Head of caudate nucleus (tissue), 42 donors: ENCODE data around the gene HYI.
"Not testable (repeated sequence)": the region's sequence is repeated elsewhere in the genome, so short reads cannot be mapped to it uniquely, and the experiment has no call there.

ENCODE experiments used
- DNase-seq, 42 donors: peaks; one replicate each; pipeline versions ENCODE4 v3.0.0 to v3.0.0-alpha.2; 2020 to 2021; ENCODE audit warnings: mixed read lengths in 7 of 42
- intact Hi-C: fragments of 100-400 bp; cut with DNase I; formaldehyde crosslinking; loops from one replicate; pipeline ENCODE4 v1.15.0; 2022

HYI gene

DNA sequence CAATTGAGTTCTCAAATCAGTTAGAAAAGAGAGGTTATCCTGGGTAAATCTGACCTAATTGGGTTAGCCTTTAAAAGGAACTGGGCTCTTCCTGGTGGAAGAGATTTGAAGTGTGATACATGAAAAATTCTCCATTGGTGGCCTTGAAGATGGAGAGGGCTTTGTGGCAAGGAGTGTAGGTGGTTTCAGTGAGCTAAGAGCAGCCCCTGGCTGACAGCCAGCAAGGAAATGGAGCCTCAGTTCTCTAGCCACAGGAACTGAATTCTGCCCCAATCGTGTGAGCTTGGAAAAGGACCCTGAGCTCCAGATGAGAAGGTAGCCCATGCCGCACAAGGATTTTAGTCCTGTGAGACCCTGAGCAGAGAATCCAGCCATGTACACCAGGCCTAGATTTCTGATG is 12.7 kb upstream of the HYI start:
- intact Hi-C loops = no loop called here
- no peak for DNase-seq

DNA sequence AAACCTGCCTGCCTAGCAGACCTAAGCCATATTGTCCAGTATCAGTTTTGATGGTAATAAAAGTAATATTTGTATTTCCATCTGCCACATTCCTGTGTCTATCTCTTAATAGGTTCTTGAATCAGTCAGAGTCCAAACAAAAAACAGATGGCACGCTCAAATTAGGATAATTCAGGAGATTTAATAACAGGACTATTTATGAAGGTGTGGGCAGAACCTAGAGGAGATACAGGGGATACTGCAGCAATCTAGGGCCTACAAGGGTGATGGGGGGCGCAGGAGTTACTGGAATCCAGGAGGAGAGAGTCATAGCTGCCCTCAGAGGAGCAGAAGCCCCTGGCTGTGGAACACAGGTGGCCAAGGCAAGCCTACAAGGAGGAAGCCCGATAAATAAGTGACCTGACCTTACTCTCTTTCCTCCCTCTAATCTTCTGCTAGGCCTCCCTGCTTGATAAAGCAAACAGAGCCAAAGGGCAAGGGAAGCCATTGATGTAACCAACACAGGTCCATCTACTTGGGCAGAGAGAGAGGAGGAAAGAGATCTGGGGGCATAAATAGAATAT is 11.9 kb upstream of the HYI start:
- no peak for DNase-seq
- intact Hi-C loops = no loop called here

DNA sequence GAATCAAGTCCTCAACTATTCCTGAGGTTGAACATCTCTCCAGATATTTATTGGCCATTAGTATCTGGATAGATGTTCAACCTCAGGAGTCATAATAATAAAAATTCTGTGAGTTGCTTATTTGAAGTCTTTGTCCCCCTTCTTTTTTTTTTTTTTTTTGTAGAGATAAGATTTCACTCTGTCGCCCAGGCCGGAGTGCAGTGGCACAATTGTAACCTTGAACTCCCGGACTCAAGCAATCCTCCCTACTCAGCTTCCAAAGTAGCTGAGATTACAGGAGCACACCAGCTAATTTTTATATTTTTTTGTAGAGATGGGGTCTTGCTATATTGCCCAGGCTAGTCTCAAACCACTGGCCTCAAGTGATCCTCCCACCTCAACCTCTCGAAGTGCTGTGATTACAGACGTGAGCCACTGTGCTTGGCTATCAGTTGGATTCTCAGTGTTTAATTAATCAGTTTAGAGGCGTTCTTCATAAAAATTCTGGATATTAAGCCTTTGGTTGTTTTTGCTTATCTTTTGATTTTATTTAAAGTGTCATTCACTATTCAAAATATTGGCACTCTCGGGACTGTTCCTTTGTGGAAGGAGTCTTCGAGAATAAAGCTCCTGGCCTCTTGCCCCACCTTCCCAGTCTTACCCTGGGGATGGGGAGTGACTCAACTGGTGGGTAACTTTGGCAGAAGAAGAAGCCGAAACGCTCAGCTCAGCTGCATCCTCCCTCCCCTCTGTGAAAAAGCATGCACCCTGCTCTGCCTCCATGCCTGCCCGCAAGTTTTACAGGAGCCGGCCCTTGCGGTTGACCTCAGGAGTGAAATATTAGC is 11.2 kb upstream of the HYI start:
- no peak for DNase-seq
- intact Hi-C loops = no loop called here

DNA sequence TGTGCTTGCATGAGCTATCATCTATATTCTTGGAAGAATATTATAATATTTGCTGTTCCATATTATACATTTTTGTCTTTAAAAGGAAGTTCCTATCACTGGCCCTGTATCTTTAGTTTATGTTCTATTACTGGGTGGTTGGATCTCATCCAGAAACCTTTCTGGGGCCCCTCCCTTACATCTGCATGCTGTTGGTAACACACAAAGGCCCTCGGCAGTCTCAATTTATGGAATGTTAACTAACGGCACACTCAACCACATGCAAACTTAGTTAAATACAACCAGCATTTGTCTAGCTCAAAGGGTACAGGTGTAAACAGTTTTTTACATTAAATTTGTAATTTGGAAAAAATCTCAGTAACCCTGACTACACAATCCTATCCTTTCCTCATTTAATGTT is 9.7 kb upstream of the HYI start:
- no peak for DNase-seq
- intact Hi-C loops = no loop called here

DNA sequence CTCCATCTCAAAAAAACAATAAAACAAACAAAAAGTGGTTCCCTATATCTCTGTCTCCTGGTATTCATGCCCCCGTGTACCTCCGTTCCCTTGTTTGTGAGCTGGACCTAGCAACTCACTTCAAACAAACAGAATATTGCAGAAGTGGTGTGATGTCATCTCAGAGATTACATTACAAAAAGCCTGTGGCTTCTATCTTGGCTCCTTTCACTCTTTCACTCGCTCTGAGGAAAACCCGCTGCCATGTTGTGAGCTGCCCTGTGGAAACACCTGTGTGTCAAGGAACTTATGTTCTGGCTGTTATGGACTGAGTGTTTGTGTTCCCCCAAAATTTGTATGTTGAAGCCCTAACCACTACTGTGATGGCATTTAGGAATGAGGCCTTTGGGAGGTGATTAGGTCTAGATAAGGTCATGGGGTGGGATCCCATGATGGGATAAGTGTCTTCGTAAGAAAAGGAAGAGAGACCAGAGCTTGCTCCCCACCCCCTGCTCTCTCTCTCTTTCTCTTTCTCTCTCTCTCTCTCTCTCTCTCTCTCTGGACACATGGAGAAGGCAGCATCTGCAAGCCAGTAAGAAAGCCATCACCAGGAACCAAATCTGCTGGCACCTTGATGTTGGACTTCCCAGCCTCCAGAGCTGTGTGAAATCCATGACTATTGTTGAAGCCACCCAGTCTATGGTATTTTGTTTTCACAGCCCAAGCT is 7.4 kb upstream of the HYI start:
- intact Hi-C loops = no loop called here
- DNase-seq = no peak

DNA sequence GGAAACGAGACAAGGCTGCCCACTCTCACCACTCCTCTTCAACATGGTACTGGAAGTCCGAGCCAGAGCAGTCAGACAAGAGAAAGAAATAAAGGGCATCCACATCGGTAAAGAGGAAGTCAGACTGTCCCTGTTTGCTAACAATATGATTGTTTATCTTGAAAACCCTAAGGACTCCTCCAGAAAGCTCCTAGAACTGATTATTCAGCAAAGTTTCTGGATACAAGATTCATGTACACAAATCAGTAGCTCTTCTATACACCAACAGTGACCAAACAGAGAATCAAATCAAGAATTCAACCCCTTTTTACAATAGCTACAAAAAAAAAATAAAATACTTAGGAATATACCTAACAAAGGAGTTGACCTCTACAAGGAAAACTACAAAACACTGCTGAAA is 4.6 kb upstream of the HYI start:
- intact Hi-C loops = loop anchor here (10.0 kb wide), 1 partner anchor 66 kb away; no protein-coding TSS in a partner anchor
- not testable (repeated sequence) for DNase-seq

DNA sequence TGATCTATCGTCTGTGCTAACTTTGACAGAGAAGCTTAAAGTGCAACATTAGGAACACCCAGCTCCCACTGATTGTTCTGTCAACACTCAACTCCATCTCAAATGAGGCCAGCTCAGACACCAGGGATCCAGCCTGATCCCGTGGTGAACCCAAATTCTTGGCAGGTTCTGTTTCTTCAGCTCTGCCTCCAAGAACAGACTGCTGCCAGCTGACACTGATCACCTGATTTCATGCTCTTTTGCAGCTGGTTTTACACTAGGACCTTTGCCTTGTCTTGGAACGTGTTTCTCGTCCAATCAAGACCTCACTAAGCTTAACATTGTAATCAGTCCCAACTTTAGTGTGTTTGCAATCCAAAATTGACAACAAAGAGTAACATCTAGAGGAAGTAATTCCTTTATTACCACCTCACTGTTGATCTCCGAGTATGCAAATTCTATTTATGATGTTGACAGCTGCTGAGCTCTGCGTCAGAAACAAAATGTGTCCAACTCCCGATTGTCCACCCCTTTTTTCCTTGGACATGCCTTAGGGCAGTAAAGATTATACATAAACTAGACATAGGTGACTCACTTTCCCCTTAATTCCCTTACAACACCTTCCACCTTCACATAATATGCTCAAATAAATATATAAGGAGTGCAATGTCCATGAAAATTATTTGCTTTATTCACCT is 1.6 kb upstream of the HYI start:
- intact Hi-C loops = loop anchor here (10.0 kb wide), 1 partner anchor 69 kb away; no protein-coding TSS in a partner anchor
- no peak for DNase-seq

DNA sequence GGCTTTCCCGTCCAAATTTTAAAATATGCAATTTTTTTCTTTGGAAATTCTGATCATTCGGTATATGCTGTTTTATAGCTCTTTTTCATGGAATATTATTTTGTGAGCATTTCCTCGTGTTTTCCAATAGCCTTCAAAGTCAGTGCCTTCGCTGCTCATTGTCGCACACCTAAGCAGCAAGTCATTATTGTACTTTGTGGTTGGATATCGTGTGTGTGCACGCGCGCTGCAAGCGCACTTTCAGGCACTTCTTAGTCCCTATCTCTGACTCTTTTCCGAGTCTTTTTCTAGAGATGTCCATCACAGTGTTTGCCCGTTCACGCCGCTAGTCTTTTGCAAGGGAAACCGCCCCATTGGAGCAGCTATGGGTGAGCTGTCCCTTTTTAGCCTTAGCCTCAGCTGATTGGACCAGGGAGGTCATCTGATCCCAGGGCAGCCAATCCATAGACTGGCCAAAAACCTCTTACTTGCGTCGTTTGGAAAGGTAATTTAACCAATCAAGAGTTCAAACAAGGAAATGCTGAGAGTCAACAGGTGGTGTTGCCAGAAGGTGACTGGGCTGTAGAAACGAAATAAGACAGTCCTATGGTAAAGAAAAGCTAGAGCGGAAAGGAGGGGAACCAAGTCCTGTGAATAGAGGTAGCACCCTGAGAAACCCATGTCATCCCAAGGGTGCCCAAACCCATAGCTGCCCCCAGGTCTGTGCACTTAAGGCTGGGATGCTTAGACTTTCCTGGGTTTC is 710 bp upstream of the HYI start:
- peak; percentile 60 to 92 (median 80) for DNase-seq
- intact Hi-C loops = loop anchor here (10.0 kb wide), 1 partner anchor 70 kb away; no protein-coding TSS in a partner anchor

DNA sequence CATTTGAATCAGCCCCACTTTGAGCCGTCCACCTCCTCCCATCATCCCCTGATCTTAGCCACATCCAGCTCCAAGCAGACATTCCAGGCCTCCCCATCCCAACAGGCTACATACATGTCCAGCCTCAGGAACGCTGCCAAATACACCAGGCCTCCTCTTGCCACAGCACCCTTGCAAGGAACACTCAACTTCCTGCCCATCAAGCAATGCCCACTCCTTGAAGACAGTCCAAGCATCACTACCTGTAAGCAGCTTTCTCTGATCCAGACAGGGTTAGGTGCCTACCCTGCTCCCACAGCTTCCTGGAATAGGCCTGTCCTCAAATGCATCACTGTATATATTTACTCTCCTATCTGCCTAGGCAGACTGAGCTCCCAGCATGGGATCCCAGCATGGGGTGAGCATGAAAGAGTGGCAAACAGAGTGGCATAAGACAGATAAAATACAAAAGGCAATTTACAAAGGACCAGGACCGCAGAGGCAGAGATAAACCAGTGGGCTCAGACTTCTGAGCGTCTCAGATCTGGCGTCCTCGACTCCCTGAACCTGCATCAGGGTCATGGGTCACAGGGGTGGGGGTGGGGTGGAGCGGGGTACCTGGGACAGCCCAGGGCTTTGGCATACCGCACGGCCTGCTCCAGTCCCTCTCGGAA is 816 bp downstream of the HYI start:
- intact Hi-C loops = loop anchor here (10.0 kb wide), 1 partner anchor 72 kb away; no protein-coding TSS in a partner anchor
- peak in 13 of 42 donors; percentile 16 to 61 (median 31) for DNase-seq

DNA sequence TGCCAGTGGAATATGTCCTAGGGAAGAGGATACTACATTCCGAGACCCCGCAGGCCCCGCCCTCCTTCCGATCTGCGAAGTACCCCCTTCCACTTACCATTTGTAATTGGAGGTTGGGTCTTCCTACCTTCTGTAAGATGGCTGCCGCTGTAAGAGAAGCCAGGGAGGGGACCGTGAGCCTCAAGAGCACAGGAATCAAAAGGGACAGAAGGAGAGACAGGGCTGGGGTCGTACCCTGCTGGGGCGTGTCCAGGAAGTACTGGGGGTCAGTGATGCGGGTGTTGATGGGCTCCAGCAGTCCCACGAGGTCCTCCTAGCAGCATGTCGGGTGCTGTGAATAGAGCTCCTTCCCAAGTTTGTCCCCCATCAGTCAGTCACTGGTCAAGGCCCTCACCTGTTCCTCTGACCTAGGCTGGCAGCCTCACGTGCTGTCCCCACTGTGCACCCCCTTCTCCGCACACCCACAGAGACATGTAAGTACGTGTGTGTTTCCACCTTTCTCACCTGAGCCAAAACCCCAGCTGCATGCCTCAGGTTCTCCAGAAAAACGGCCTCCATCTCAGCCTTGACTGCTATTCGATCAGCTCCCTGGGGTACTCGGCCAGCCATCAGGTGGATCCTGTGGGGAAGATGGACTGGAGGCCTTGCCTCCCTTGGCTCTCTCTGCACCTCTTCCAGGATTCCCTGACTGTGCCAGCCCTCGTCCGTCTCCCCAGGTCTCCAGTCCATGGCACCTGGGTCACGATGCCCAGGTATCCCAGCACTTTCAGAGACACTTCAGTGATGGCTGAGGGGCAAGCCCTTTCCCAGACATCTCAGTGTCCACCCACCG is 1.8 kb downstream of the HYI start:
- peak in 1 of 42 donors; percentile 11 for DNase-seq
- intact Hi-C loops = loop anchor here (10.0 kb wide), 1 partner anchor 73 kb away; no protein-coding TSS in a partner anchor

DNA sequence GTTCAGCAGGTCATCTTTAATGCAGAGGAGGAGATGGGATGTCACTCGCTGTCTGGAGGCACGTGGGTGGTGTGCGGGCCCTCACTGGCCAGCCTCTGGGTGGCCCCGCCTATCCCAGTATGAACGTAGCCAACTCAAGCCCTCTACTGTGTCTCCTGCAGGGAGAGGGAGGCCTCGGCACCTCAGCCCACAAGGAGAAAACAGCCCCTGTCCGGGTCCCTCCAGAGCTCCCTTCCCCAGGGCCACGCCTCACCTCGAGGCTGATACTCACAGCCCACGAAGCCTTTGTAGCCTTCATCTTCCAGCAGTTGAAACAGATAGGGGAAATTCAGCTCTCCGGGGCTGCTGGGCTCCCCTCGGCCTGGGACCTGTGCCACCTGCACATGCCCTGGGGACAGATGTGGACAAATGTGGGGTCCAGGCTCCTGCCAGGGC is 2.6 kb downstream of the HYI start:
- intact Hi-C loops = loop anchor here (10.0 kb wide), 1 partner anchor 74 kb away; no protein-coding TSS in a partner anchor
- DNase-seq = peak in 1 of 42 donors; percentile 43

DNA sequence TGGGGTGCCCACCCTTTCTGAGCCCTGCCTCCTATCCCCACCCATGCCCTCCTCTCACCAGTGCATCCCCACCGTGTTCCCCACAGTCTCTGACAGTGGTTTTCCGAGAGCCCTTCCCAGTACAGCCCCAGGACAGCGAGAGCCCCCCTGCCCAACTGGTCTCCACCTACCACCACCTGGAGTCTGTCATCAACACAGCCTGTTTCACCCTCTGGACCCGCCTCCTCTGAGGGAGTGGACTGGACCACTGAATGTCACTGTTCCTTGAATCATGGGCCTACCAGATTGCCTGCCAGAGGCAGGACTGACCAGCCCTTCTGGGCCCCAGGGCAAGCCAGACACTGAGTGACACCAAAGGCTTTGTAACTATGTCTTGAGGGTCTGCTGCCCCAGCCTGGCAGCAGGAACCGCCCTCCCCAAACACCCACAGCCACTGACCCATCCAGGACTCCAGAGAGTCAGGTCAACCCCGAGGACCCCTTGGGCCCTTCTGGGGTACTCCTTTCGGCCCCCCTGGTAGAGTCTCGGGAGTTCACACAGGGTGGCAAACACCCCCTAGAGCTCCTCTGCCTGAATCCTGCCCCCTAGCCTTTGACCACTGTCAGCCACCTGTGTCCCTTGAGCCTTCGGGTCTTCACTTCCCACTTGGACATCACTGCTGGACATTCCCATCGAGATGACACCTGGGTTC is 3.3 kb downstream of the HYI start:
- intact Hi-C loops = loop anchor here (10.0 kb wide), 1 partner anchor 74 kb away; no protein-coding TSS in a partner anchor

DNA sequence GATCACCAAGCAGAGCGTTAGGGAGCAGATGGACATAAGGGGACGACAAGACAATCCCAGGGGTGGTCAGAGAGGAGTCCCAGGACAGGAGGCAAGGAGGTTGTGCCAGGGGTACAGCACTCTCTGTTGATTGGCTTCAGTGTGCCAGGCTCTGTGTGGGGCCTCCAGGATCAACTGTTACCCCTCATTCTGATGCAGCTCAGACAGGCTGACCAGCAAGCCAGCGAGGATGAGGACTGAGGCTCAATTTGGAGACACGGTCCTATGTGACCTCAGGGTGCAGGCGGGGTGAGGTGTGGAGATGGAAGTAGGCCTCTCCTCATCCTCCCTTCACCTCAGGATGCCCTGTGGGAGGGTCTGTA is 4.0 kb downstream of the HYI start:
- intact Hi-C loops = loop anchor here (10.0 kb wide), 2 partner anchors 65 to 75 kb away; partner anchors contain the start of genes MED8 and SZT2
- DNase-seq = peak in 3 of 42 donors; percentile 3 to 23 (median 7)

More for the DNA sequence above, 3.3 kb downstream of the HYI start:
- DNase-seq = peak in 2 of 42 donors; percentile 11 to 41

DNA sequence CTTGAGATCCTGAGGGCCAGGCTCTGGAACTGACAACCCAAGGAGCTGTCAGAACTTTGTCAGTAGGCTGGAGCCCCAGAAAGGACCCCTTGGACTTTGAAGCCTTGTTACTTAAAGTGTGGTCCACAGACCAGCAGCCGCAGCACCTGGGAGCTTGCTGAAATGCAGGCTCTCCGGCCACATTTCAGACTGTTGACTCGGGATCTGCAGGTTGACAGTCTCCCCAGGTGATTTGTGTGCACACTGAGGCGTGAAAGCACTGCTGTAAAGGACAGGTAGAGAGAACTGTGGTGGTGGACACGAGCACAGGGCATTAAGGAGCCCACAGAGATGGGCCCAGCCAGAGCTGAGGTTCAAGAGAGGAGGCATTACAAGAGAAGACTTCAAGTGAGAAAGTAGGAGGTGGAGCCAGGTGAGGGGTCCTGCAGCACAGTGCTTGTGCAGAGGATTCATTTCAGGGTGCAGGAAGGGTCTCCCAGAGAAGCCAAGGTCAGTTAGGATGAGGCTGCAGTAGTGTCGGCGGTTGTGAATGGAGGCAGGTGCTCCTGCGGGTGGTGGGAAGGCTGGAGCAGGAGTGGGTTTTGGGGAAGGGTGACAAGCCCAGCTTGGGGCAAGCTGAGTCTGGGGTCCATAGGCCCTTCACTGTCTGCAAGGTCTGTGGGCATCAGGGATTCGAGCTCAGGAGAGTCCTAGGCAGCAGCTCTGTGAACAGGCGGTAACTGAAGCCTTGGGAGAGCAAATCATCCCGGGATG is 4.6 kb downstream of the HYI start:
- intact Hi-C loops = loop anchor here (10.0 kb wide), 1 partner anchor 64 kb away; the partner anchor contains the start of genes MED8 and SZT2
- peak in 4 of 42 donors; percentile 5 to 36 (median 10) for DNase-seq
